GM12891 (cell line): ENCODE measurements around the gene DENND1A.

Experiments
- DNase-seq: peaks from one replicate; pipeline ENCODE4 v3.0.0; 2011; ENCODE audit warnings: low spot score; ENCODE audit not compliant: insufficient read length
- FAIRE-seq: peaks from 2 replicates; lab custom pipeline; 2011; peaks lifted over from hg19 to GRCh38; lab: Jason Lieb, UNC
- PAX5 ChIP-seq: IDR thresholded peaks from 2 replicates; pipeline ENCODE4 v1.6.1; 2011; ENCODE audit warnings: low read length, moderate library complexity, mild to moderate bottlenecking; ENCODE audit not compliant: insufficient read depth, severe bottlenecking
- POLR2A ChIP-seq: IDR thresholded peaks from 2 replicates; pipeline ENCODE4 v1.6.1; 2011; ENCODE audit warnings: low read depth, low read length, control low read depth
- POLR2AphosphoS5 ChIP-seq: IDR thresholded peaks from 2 replicates; pipeline ENCODE4 v1.6.1; 2011; ENCODE audit warnings: low read depth, low read length, control low read depth
- POU2F2 ChIP-seq: IDR thresholded peaks from 2 replicates; pipeline ENCODE4 v1.6.1; 2011; ENCODE audit warnings: low read depth, mild to moderate bottlenecking, control low read depth, low read length, moderate library complexity
- SPI1 ChIP-seq: IDR thresholded peaks from 2 replicates; pipeline ENCODE4 v1.6.1; 2011; ENCODE audit warnings: low read depth, low read length, control low read depth
- TAF1 ChIP-seq: IDR thresholded peaks from 2 replicates; pipeline ENCODE4 v1.6.1; 2011; ENCODE audit warnings: low read depth, low read length, control low read depth

DENND1A gene

DNA sequence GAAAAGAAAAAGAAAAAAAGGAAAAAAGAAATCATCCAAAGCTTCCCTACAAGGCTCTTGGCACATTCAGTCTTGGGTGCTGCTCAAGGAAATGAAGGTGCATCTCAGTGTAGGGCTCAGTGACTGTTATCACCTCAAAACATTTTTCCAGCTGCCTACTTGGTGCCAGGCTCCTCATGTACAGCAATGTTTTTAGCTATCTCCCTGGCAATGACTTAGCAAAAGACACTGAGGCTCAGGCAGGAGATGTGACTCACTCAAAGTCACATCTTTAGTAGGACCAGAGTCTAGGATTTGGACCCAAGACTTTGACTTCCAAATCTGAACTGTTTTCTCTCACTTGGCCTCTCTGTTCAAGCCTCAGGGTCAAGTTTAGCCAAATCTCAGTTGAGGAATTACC lies 309.7 kb downstream of the DENND1A start:
- FAIRE-seq, result no peak

DNA sequence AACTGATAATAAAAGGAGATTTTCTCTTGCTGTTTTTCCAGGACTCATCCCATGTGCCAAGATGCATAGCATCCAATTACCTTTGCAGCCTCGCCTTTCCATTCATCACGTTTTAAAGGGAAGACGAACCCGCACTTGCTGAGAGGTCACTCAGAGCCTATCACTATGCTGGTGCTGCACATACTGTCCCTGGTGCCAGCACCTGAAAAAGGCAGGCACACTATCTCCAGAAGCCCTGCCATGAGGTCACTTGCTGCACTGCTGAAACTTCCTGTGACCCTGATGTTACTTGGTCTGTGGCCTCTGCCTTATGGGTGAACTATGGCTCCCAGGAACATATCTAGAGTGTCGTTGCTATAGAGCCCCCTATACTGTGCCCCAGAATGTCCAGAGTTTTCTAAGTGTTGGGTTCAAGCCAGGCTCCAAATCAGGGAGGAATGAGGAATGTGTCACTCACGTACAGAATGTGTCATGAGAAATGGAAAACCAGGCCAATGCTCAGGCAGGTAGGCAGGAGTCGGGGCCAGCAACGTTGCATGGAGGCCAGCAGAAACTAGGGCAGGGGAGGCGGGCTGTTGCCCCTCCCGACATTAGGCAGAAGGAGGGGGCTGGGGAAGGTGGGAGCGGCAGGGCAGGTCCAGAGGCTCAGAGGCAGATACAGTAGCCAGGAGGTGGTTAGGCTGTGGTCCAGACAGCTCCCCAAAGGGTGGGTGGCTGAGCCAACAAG lies 311.8 kb downstream of the DENND1A start:
- TF ChIP-seq POLR2AphosphoS5, result no peak
- TF ChIP-seq PAX5, result no peak
- FAIRE-seq, result no peak
- no peak for DNase-seq

More for the DNA sequence above, 309.7 kb downstream of the DENND1A start:
- TF ChIP-seq TAF1 (no peak), SPI1 (no peak), PAX5 (no peak), POLR2AphosphoS5 (no peak), POLR2A (no peak), POU2F2 (no peak)
- no peak for DNase-seq

DNA sequence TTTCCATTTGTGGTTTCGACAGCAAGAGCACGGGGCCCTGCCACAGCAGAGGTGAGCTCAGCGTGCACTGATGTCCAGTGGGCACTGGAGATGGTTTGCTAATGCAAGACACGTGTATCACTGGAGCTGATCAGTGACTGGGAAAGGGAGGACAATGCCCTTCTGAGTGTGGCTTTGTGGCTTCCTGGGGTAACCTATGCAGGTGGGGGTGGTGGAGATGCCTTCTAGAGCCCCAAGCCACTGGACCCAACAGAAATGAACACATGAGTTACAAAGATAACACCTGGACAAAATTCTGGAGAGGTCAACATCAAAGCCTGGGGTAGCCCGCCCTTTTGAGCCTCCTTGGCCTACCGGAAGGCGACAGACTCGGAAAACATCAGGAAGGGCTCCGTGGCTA lies 312.6 kb downstream of the DENND1A start:
- no peak for FAIRE-seq

DNA sequence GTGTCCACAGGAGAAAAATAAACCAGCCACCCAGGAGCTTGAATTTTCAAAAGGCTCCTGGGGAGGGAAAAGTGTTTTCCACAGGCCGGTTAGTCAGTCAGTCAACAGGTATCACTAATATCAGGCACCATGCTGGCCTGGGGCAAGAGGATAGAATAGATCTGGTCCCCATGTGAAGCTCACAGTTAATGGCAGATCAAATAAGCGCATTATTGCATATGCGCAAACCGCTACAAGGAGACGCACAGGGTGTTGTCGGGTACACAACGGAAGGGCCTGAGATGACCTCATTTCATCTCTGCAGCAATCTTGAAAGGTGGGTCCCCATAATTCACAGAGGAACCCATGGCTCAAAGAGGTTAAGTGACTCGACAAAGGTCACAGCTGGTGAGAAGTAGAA lies 313.2 kb downstream of the DENND1A start:
- DNase-seq (no peak), FAIRE-seq (no peak)
- TF ChIP-seq POLR2AphosphoS5 (no peak), SPI1 (no peak)

More for the DNA sequence above, 312.6 kb downstream of the DENND1A start:
- no peak for DNase-seq
- TF ChIP-seq POLR2A (no peak), SPI1 (no peak), POLR2AphosphoS5 (no peak), POU2F2 (no peak), TAF1 (no peak), PAX5 (no peak)

DNA sequence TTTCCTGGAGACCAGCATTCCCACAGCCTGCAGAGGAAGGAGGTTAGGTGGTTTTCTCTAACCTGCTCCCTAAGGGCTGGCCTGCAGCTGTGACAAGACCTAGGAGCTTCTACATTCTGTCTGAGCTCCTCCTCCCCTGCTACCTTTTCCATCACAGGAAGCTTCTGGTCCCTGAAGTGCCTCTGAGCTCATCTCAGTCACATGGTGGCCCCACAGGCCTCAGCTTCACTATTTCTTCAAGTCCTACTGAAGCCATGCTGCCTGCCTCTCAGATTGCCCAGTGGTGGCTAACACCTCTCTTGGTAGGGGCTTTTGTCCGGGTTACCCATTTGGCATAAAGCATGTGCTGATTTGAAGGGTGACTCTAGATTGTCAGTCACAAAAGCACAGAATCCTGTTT lies 314.5 kb downstream of the DENND1A start:
- TF ChIP-seq POLR2A (no peak), POLR2AphosphoS5 (no peak), PAX5 (no peak), TAF1 (no peak), SPI1 (no peak), POU2F2 (no peak)
- DNase-seq, result no peak
- FAIRE-seq, result no peak

DNA sequence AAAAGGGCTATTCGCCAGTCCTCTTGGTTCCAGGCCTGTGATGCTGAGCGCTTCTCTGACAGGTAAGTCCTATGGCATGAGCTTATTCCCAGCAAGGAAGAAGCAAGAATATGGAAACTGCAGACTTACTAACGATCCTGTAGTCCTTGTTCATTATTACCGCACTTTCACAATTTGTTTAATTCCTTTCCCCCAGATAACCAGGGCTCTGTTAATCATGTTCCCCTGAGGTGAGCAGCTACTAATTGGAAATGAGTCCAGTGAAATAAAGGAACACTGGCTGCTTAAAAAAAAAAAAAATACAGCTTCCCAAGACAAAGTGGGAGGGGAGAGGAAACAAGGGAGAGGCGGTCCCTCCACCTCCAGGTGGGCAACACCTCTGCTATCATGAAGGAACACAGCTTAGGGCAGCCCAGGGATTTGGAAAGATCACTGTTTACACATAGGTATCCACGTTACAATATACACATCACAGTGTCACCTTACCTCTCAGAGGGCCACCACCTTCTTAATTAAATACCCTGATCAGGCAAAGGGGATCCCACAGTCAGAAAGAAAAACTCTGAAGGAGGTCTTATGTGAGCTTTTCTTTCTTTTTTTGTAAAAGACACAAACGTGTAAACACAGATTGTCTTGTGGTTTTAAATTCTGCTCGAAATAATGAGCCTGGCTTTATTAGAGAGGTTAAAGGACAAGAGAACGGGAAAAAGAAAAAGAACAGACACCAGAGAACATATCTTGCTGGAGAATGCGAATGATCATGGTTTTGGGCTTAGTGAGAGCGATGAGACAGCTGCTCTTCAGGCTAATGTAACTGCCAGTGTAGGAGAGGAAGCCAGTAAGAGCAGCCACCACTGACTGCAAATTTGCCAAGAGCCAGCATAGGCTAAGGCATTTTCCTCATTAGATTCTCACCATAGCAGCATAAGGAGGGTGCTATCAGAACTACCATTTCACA lies 315.3 kb downstream of the DENND1A start:
- TF ChIP-seq TAF1 (no peak), POLR2A (no peak)
- no peak for DNase-seq
- no peak for FAIRE-seq

DNA sequence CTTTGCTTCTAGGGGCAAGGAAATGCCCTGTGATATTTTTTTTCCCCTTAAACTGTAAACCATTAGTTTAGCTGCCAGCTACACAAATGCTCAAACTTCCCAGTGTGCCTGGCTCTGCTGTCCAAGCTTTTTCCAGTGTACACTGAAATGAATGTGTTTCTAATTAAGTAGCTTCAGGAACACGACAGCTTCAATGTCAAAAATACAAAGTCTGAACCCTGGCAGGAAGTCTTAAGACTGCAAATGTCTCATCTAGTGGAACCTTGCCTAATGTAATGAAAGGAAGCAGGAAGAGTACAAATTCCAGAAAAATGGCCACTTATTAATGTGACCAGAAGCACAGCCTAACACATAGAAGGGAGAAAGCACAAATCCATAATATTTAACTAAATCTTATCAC lies 318.7 kb downstream of the DENND1A start:
- TF ChIP-seq POU2F2, result no peak
- TF ChIP-seq PAX5, result no peak
- no peak for TF ChIP-seq POLR2A
- no peak for TF ChIP-seq POLR2AphosphoS5
- TF ChIP-seq SPI1, result no peak
- TF ChIP-seq TAF1, result no peak
- FAIRE-seq, result no peak
- DNase-seq, result no peak

DNA sequence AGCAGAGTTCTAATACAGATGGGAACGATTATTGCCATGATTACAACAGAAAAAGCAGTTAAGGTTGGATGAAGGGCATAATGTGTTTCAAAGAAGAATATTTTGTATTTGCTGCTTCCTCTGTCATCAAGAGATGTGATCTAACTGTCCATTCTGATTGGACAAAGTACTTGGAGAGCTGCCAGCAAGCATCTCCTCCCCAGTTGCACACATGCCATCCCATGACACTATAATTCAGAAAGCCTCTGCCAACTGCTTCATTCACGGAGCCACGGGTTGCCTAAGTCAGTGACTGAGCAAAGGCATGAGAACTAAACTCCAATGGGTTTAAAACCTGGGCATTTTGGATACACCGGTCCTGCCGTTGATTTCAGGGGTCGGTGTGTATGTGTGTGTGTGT lies 320.1 kb downstream of the DENND1A start:
- FAIRE-seq (no peak), DNase-seq (no peak)
- no peak for TF ChIP-seq POLR2AphosphoS5
- TF ChIP-seq SPI1, result no peak
- TF ChIP-seq POLR2A, result no peak
- TF ChIP-seq TAF1, result no peak
- TF ChIP-seq PAX5, result no peak
- no peak for TF ChIP-seq POU2F2

DNA sequence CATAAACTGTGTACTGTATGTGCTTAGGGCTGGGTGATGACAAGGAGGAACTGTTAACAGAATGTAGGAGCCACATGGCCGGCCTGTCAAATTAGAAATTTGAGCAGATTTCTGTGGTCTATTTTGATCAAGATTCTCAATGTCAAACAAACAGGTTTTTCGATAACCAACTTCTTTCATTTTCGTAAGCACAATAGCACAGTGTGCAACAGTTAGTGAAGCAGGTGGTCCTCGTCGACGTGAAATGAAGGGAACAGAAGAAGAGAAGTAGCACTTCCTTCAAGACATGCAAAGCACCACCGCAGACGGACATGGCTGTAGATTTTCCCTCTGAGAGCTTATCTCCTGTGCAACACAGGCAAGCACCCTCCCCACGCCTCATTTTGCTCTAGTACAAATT lies 321.8 kb downstream of the DENND1A start:
- DNase-seq (peak; percentile 41), FAIRE-seq (peak; percentile 94)
- TF ChIP-seq PAX5, result no peak
- TF ChIP-seq SPI1, result peak; percentile 89
- peak; percentile 94 for TF ChIP-seq POU2F2
- TF ChIP-seq POLR2AphosphoS5, result no peak
- TF ChIP-seq TAF1, result no peak
- no peak for TF ChIP-seq POLR2A

DNA sequence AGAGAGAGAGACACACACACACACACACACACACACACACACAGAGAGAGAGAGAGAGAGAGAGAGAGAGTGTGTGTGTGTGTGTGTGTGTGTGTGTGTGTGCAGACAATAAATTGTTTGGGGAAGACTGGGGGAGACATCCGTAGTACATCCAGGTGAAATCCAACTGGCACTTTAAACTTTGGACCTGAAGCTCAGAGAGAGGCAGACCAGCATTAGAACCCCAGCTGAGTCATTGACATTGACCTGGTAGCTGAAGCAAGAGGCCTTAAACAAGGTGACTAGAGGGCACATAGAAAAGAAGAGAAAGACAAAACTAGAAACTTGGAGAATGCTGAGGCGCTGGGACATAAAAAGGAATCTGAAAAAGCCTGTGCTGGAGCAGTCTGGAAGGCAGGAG lies 322.4 kb downstream of the DENND1A start:
- no peak for TF ChIP-seq POLR2A
- TF ChIP-seq POU2F2, result no peak
- TF ChIP-seq SPI1, result no peak
- TF ChIP-seq PAX5, result no peak
- no peak for TF ChIP-seq POLR2AphosphoS5
- no peak for TF ChIP-seq TAF1
- DNase-seq (no peak), FAIRE-seq (no peak)
